ENCODE measurements around the gene SLC7A5.
"Not testable (repeated sequence)": the region's sequence is repeated elsewhere in the genome, so short reads cannot be mapped to it uniquely, and the experiment has no call there.

SLC7A5 gene

DNA sequence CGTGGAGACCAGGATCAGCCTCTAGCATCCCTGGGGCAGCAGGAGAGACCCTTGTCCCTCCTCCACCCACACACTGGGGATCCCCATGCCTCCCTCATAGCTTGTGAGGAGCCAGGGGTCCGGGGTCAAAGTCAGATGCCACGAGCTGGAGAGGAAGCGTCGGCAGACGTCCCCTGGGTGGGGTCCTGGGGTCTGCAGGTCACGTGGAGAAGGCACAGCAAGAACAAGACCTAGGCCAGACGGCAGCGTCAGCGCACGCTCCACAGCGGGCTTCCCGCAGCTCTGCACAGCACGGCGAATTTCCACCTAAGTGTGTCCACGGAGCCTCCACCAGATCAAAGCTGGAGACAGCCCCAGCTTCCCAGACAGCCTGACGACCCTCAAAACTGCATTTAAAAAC lies 49.3 kb downstream of the SLC7A5 start:
- DNase-seq (ENCODE audit: low read depth), result no peak
- no peak overlapping the region for H3K4me3 ChIP-seq (replicated peaks; ENCODE audit: low read depth, low read length)
- no peak for TF ChIP-seq CTCF (IDR thresholded peaks at IDR 0.05; ENCODE audit: low read length, missing control alignments)

- DNase-seq (ENCODE audit: low read depth), result no peak
- no peak for TF ChIP-seq CTCF (IDR thresholded peaks at IDR 0.05; ENCODE audit: low read length, missing control alignments)
- H3K4me3 ChIP-seq (replicated peaks; ENCODE audit: low read depth, low read length), result no peak overlapping the region
These were observed 50.0 kb downstream of the SLC7A5 start for GRCh38 chr16:87819282-87819681.

DNA sequence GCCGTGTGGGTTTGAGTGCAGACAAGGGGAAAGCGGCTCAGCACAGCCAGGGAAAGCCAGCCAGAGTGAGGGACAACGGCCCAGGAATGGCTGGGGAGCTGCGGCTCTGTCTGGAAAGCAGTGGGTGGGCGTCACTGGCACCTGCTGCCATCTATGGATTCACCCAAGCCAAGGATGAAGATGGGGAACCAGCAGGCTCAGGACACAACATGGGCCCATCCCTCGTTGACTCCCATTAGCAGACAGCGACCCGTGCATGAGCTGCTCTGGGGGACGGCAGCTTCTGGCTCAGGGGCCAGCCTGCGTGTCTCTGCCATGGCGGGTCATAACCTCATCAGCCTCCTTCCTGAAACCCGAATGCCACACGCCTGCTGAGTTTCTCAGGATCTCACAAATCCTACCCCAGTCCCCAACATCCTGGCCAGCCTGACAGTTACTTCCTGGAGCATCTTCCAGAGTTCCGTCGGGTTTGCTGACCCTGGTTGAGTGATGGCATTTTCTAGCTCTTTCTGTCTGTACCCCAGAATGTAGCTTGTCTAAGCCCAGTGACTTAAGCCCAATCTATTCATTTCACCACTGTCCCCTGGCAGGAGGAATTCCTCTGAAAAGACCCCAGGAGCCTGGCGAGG lies 50.7 kb downstream of the SLC7A5 start:
- TF ChIP-seq CTCF (IDR thresholded peaks at IDR 0.05; ENCODE audit: low read length, missing control alignments), result no peak
- no peak for DNase-seq (ENCODE audit: low read depth)

DNA sequence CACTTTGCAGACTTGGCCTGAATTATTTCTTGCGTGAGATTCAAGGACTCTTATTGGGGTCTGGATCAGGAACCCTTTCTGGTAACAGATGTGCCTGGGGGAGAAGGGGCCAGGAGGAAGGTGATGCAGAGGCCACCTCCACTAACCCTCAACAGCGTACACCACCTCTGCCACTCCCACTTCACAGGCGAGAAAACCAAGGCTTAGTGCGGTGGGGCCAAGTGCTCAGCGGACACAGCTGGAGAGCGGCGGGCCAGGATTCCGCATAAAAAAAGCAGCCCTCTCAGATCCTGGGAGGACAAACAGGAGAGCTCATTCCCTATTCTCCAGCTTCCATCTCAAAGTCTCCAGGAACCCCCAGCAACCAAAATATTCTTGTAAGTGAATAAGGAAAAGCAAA lies 51.4 kb downstream of the SLC7A5 start:
- no peak overlapping the region for H3K4me3 ChIP-seq (replicated peaks; ENCODE audit: low read depth, low read length)
- no peak for TF ChIP-seq CTCF (IDR thresholded peaks at IDR 0.05; ENCODE audit: low read length, missing control alignments)
- DNase-seq (ENCODE audit: low read depth), result no peak

More for the DNA sequence above, 50.7 kb downstream of the SLC7A5 start:
- H3K4me3 ChIP-seq (replicated peaks; ENCODE audit: low read depth, low read length), result no peak overlapping the region

DNA sequence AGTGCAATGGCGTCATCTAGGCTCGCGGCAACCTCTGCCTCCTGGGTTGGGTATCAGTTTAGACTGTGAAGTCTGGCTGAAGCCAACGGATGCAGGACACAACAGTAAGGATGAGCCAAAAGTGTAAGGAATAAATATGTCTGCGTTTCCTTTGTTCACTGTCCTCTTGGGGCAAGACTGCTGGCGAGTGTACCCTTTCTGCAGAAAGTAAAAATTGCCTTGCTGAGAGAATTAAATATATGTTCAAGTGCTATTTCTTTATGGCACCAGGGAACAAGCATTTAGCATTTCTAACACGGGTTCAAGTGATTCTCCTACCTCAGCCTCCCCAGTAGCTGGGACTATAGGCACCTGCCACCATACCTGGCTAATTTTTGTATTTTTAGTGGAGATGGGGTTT lies 51.9 kb downstream of the SLC7A5 start:
- not testable (repeated sequence) for H3K4me3 ChIP-seq (replicated peaks; ENCODE audit: low read depth, low read length); DNase-seq (ENCODE audit: low read depth)

- no peak overlapping the region for H3K4me3 ChIP-seq (replicated peaks; ENCODE audit: low read depth, low read length)
- DNase-seq (ENCODE audit: low read depth), result no peak
- TF ChIP-seq CTCF (IDR thresholded peaks at IDR 0.05; ENCODE audit: low read length, missing control alignments), result no peak
These were observed 52.7 kb downstream of the SLC7A5 start for GRCh38 chr16:87816507-87817100.

DNA sequence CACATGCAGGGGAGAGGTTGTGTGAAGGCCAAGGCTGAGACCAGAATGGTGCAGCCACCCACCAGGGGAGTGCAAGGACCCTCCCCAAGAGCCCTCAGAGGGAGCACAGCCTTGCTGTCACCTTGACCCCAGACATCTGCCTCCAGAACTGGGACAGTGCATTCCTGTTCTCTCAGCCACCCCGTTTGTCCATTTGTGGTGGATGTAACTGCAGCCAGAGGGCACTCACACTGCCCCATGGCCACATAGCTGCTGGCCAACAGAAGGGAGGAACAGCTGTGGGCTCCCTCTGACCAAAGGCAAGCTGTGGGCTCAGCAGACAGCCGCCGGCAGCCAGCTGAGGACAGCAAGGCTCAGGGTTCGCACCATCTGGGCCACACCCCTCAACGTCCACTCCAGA lies 53.7 kb downstream of the SLC7A5 start:
- no peak for DNase-seq (ENCODE audit: low read depth)
- H3K4me3 ChIP-seq (replicated peaks; ENCODE audit: low read depth, low read length), result no peak overlapping the region
- no peak for TF ChIP-seq CTCF (IDR thresholded peaks at IDR 0.05; ENCODE audit: low read length, missing control alignments)

All from fibroblast of pulmonary artery (primary cell).